Kidney (tissue), 14 donors: ENCODE results near the gene PEX5. TPM values are rescaled to one million over a fixed set of nuclear protein-coding genes. Genes with fewer than 3 reads are reported as not detected.

Experiments used
- DNase-seq, 5 donors: peaks; one replicate each; pipeline ENCODE4 v3.0.0-alpha.2; 2013 to 2020
- FAIRE-seq: peaks from 2 replicates; lab custom pipeline; 2012; peaks lifted over from hg19 to GRCh38; lab: Jason Lieb, UNC
- H3K27ac ChIP-seq, 2 donors: one replicate each; pipeline ENCODE4 v1.7.0; 2013; ENCODE audit warnings: low read depth in 2 of 2, low read length in 2 of 2, inconsistent platforms in 1 of 2
- H3K27me3 ChIP-seq: one replicate; pipeline ENCODE4 v1.7.1; 2013; ENCODE audit warnings: low read length, inconsistent platforms; ENCODE audit not compliant: control insufficient read depth, insufficient read depth
- H3K36me3 ChIP-seq, 3 donors: one replicate each; pipeline versions ENCODE4 v1.7.0 to v1.7.1; 2013; ENCODE audit warnings: low read length in 3 of 3, control low read depth in 1 of 3, inconsistent platforms in 1 of 3; ENCODE audit not compliant: insufficient read depth in 3 of 3, control insufficient read depth in 2 of 3
- H3K4me1 ChIP-seq, 3 donors: one replicate each; pipeline versions ENCODE4 v1.7.0 to v1.7.1; 2013; ENCODE audit warnings: low read length in 3 of 3, inconsistent platforms in 1 of 3, low read depth in 1 of 3; ENCODE audit not compliant: control insufficient read depth in 2 of 3, insufficient read depth in 2 of 3
- H3K4me3 ChIP-seq, 3 donors: one replicate each; pipeline versions ENCODE4 v1.7.0 to v1.8.1; 2013; ENCODE audit warnings: low read length in 3 of 3, control low read depth in 1 of 3, inconsistent platforms in 1 of 3
- H3K9ac ChIP-seq, 3 donors: one replicate each; pipeline versions ENCODE4 v1.7.0 to v1.7.1; 2013; ENCODE audit warnings: low read length in 3 of 3, control low read depth in 1 of 3, inconsistent platforms in 1 of 3
- H3K9me3 ChIP-seq, 3 donors: one replicate each; pipeline versions ENCODE4 v1.7.0 to v1.7.1; 2013; ENCODE audit warnings: low read length in 3 of 3, control low read depth in 1 of 3, inconsistent platforms in 1 of 3; ENCODE audit not compliant: control insufficient read depth in 2 of 3, insufficient read depth in 1 of 3
- intact Hi-C: fragments of 100-400 bp; cut with DNase I; formaldehyde crosslinking; loops from one replicate; pipeline ENCODE4 v1.11.1; 2022
- polyA plus RNA-seq: library from polyadenylated mRNA; stranded (reverse); fragments of 350-450 nt; fragmentation: Illumina TruSeq; extraction: RNeasy Lipid Tissue Mini Kit (QIAGEN cat#74804); gene quantifications from one replicate; pipeline ENCODE4 v1.2.3, GENCODE V29; 2014; ENCODE audit warnings: low read depth, low replicate concordance; ENCODE audit not compliant: insufficient read depth
- total RNA-seq: library from RNA; stranded (reverse); fragmentation: NEBNext Ultra II Directional; extraction: Animal tissue kit (Norgen Biotek cat#: 25700); gene quantifications from one replicate; pipeline ENCODE4 v1.2.1, GENCODE V29; 2021
- TF ChIP-seq, protein P1 (sequence below): IDR thresholded peaks from 3 replicates; pipeline ENCODE4 v1.5.1; 2012; ENCODE audit warnings: mild to moderate bottlenecking, moderate library complexity, borderline replicate concordance; ENCODE audit not compliant: insufficient read depth; ENCODE audit errors: extremely low read depth
- donor health status: control.
- donor health status: control.
- donor health status: control.
- donor health status: control.
- donor health status: control.
- donor health status: DM: yes; HTN: yes; CAD: no.
- donor health status: Normal renal cell carcinoma (clear cell type).

Gene PEX5
- total and polyA plus RNA-seq, 2 donors from 2014 or later, result 30.8 to 42.3 TPM

DNA sequence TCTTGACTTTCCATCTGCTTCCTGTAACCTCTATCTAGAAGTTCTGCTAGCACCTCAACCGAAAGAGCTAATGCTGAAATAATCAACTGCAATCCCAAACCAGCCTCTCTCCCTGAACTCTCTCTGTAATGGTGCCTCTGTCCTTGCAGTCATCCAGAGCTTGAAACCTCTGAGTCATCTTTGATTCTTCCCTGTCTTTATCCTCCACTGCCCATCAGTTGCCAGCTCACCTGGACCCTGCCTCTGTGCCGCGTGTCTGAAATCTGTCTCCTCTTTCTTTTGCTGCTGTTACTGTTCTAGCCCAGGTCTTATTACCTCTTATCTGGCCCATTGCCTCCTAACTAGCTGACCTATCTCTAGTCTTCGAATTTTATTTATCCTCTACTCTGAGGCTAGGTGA is 43.8 kb upstream of the PEX5 start:
- H3K36me3 ChIP-seq, result peaks cover 3 to 42% (median 22%) of the 10 kb centered on the region in 3 donors
- FAIRE-seq, result no peak

DNA sequence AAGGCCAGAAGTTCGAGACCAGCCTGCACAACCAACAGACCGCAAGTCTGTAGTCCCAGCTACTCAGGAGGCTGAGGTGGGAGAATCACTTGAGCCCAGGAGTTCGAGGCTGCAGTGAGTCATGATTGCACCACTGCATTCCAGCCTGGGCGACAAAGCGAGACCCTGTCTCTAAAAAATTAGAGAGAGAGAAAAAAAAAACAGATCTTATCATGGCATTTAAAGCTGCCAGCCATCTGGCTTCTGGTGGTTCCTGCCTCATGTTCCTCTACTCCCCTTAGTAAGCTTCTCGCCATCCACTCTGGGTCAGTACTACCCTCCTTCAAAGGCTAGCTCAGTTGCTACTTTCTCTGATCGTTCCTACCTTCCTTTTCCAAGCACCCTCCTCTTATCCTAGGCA is 43.3 kb upstream of the PEX5 start:
- TF ChIP-seq, protein P1, sequence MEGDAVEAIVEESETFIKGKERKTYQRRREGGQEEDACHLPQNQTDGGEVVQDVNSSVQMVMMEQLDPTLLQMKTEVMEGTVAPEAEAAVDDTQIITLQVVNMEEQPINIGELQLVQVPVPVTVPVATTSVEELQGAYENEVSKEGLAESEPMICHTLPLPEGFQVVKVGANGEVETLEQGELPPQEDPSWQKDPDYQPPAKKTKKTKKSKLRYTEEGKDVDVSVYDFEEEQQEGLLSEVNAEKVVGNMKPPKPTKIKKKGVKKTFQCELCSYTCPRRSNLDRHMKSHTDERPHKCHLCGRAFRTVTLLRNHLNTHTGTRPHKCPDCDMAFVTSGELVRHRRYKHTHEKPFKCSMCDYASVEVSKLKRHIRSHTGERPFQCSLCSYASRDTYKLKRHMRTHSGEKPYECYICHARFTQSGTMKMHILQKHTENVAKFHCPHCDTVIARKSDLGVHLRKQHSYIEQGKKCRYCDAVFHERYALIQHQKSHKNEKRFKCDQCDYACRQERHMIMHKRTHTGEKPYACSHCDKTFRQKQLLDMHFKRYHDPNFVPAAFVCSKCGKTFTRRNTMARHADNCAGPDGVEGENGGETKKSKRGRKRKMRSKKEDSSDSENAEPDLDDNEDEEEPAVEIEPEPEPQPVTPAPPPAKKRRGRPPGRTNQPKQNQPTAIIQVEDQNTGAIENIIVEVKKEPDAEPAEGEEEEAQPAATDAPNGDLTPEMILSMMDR, result no peak
- Histone ChIP-seq H3K36me3 (peaks cover 5 to 38% (median 27%) of the 10 kb centered on the region in 3 donors), H3K4me1 (no peaks in the 10 kb centered on the region), H3K9me3 (no peaks in the 10 kb centered on the region), H3K27me3 (no peaks in the 10 kb centered on the region), H3K4me3 (no peak overlapping the region), H3K9ac (no peak overlapping the region), H3K27ac (no peak overlapping the region)
- DNase-seq, result no peak
- no peak for FAIRE-seq
- intact Hi-C loops, result no loop called here

More for the DNA sequence above, 43.8 kb upstream of the PEX5 start:
- Histone ChIP-seq H3K27ac (no peak overlapping the region), H3K9me3 (no peaks in the 10 kb centered on the region), H3K27me3 (no peaks in the 10 kb centered on the region), H3K4me3 (no peak overlapping the region), H3K9ac (no peak overlapping the region), H3K4me1 (no peaks in the 10 kb centered on the region)
- intact Hi-C loops, result no loop called here
- TF ChIP-seq, protein P1, result no peak
- no peak for DNase-seq

DNA sequence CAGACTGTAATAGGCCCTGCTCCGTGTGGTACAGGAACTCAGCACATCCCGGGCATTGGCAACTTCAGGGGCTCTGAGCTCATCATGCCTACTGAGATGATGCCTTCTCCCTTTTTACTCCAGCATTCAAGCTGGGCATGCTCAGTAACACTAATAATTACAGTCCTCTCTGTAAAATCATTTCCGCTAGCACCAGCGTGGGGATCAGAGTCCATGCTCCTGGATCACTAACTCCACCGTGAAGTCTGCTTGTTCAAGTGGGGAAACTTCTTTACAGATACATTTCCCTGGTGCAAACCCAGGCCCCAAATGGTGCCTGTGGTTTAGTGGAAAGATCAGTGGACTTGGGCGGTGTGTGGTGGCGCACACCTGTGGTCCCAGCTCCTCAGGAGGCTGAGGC is 42.6 kb upstream of the PEX5 start:
- Histone ChIP-seq H3K36me3 (peaks cover 5 to 32% (median 28%) of the 10 kb centered on the region in 3 donors), H3K9ac (no peak overlapping the region), H3K27me3 (no peaks in the 10 kb centered on the region), H3K4me1 (no peaks in the 10 kb centered on the region), H3K4me3 (no peak overlapping the region), H3K9me3 (no peaks in the 10 kb centered on the region), H3K27ac (no peak overlapping the region)
- TF ChIP-seq, protein P1, result no peak
- intact Hi-C loops, result no loop called here
- no peak for DNase-seq
- FAIRE-seq, result no peak

DNA sequence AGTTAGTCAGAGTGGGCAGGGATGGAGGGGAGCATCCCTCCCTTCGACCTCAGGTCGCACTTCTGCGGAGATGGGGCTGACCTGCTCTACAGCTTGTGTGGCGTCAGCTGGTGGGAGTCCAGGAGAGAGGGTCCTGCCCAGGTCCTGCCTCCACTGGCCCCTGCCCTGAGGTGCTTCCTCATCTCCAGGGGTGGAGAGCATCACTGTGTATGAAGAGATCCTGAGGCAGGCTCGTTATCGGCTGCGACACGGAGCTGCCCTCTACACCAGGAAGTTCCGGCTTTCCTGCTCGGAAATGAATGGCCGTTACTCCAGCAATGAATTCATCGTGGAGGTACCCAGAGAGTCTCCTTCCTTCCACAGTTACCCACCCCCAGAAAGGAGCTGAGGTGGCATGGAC is 39.1 kb upstream of the PEX5 start:
- no peak for FAIRE-seq
- intact Hi-C loops, result no loop called here
- TF ChIP-seq, protein P1, result no peak
- Histone ChIP-seq H3K27ac (no peak overlapping the region), H3K27me3 (no peaks in the 10 kb centered on the region), H3K4me3 (no peak overlapping the region), H3K9ac (no peak overlapping the region), H3K9me3 (no peaks in the 10 kb centered on the region), H3K4me1 (no peaks in the 10 kb centered on the region), H3K36me3 (peaks cover 5 to 39% (median 28%) of the 10 kb centered on the region in 3 donors)
- DNase-seq, result no peak
